GF-D8 (cell line): Measurements from ENCODE around the gene LILRA6.
A peak's percentile ranks its signal among the peaks of the same experiment; 100 is the strongest.
"Not testable (repeated sequence)": the region's sequence is repeated elsewhere in the genome, so short reads cannot be mapped to it uniquely, and the experiment has no call there.

Experiments used
- DNase-seq: peaks from one replicate; lab custom pipeline; 2025; lab: John Stamatoyannopoulos, UW

Gene LILRA6

DNA sequence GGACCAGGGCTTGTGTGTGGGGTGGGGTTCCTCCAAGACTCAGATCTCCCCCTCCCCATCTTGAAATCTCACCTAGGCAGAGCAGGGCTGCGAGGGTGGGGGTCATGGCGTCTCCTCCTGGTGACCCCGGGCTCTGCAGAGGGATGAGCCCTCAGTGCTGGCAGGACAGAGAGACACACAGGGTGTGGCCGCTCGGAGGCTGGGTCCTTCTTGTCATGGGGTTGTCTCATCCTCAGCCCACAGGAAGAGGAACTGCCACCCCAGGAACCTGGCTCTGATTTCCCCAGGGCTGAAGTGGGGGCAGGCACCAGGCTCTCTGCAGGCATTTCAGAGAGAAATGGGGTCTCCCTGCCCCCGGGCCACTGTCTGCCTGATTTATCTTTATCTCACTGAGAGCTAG lies at the start of gene LILRA6:
TSS of gene LILRA6 (minus strand) at position 145 of the 400 bp plus-strand sequence.
- not testable (repeated sequence) for DNase-seq

- DNase-seq, result not testable (repeated sequence)
These were observed 46.6 kb upstream of the LILRA6 start for GRCh38 chr19:54289160-54289559.

DNA sequence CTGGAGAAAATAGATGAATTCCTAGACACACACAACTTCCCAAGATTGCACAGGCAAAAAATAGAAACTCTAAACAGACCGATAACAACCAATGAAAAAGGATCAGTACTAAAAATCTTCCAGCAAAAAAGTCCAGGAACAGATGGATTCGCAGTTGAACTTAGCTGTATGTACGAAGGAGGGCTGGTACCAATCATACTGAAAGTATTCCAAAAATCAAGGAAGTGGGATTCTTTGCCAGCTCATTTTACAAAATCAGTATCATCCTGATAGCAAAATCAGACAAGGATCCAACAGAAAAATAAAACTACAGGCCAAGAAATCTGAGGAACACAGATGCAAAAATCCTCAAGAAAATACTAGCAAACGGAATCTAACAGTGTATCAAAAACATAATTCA lies 44.9 kb upstream of the LILRA6 start:
- DNase-seq, result no peak

DNA sequence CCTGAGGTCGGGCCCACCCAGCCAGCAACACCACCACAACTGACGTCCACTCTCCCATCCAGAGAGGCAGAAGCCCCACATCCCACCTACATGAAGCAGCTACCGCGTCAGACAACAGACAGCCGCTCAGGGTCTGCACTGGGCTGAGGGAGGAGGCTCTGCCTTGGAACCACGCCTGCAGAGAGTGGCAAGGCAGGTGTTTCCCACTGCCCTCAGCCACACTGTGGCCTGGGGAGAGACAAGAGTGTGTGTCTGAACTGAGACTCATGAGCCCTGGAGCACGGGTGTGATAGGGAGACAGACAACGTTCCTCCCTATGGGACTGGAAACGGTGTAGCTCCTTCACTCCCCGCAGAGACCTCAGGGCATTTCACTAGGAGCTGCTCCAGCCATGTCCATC lies 43.7 kb upstream of the LILRA6 start:
- DNase-seq, result not testable (repeated sequence)

GRCh38 chr19:54285427-54286056 lies 43.0 kb upstream of the LILRA6 start:
- DNase-seq, result not testable (repeated sequence)

- peak; percentile 77 for DNase-seq
These were observed 40.3 kb upstream of the LILRA6 start for GRCh38 chr19:54282686-54283470.

DNA sequence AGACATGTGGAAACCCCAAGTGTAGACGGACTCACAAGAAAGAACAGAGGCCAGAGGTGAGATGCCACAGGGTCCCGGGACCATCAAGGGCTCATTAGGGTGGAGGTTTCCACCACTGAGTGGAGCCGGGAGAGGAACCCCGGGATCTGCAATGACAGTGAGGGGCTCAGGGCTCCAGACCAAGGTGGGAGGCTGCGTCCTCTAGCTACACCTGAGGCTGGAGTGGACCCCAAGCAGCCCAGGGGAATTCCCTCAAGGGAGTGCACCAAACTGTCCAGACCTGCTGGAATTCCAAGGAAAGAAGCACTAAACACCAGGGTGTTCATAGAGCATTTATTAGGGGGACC lies 39.1 kb upstream of the LILRA6 start:
- DNase-seq, result not testable (repeated sequence)

GRCh38 chr19:54281007-54281728 lies 38.6 kb upstream of the LILRA6 start, which contains the start of gene LILRB2:
Gene LILRB2, minus strand, starts transcription at chr19:54281110. Its CDS starts 614 bp downstream, at chr19:54280496.
- peak; percentile 56 for DNase-seq

DNA sequence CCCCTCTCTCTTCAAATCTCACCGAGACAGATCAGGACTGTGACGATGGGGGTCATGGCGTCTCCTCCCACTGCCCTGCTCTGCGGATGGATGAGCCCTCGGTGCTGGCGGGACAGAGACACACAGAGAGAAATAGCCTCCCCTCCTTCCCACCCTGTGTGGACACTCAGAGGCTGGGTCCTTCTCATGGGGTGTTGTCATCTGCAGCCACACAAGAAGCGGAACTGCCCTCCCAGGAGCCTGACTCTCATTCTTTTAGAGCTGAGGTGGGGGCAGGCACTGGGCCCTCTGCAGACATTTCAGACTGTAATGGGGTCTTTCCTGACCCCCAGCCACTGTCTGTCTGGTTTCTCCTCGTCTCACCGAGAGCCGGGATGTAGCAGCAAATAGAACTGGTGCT lies 37.9 kb upstream of the LILRA6 start:
- DNase-seq, result not testable (repeated sequence)

DNA sequence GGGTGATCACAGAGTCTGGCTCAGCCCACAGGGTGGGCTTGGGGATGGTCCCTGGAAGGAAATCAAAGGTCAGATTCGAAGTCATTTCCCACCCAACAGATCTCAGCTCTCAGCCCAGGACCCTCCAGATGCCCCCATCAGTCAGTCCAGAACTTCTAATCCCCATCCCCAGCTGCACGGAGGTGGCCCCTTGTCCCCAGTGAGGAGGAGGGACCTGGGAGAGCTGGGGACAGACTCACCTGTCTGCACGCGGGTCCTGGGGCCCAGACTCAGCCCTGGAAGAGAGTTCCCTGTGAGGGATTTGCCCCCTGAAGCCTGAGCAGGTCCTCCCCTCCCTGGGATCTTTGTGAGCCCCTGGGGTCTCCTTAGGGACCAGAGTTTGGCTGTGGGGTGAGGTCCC lies 37.4 kb upstream of the LILRA6 start:
- not testable (repeated sequence) for DNase-seq

DNA sequence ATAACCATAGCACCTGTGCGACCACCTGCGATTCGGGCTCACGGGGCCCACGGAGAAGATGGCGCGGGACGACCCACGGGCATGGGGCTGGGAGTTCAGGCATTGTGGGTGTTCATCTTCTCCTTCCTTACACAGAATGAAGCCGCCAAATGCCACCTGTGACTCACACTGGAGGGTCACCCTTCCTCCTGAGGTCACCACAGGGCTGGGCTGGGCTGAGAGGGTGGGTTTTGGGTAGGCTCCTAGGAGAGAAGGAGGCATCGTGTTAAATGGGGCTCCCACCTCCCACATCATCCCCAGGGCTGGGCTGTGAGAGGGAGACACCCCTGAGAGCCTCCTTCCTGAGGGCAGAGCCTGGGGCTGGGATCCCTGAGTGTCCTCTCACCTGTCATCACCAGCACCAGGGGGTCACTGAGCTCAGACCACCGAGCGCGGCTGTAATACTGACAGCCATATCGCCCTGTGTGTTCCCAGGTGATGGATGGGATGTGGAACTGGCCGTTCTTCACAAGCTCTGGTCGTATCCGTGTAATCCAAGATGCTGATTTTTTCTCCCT lies 36.9 kb upstream of the LILRA6 start:
- no peak for DNase-seq

- DNase-seq, result not testable (repeated sequence)
These were observed 36.1 kb upstream of the LILRA6 start for GRCh38 chr19:54278571-54279195.

DNA sequence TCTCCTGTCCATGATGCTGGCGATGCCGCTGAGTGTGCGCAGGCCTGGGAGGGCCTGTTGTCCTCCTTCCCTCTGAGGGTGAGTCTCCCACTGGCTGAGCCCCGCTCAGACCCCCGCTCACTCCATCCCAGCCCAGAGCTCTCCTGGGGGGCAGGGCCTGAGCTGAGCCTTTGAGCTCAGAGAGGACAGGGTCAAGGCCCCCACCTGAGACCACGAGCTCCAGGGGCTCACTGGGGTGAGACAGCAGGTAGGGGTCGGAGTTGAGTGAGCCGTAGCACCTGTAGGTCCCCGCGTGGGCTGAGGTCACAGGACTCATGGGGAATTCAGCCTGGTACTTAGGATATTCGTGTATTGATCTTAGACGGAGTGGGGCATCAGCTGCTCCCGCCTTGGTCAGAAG lies 35.5 kb upstream of the LILRA6 start:
- DNase-seq, result not testable (repeated sequence)

- DNase-seq, result not testable (repeated sequence)
These were observed 34.6 kb upstream of the LILRA6 start for GRCh38 chr19:54277111-54277615.

DNA sequence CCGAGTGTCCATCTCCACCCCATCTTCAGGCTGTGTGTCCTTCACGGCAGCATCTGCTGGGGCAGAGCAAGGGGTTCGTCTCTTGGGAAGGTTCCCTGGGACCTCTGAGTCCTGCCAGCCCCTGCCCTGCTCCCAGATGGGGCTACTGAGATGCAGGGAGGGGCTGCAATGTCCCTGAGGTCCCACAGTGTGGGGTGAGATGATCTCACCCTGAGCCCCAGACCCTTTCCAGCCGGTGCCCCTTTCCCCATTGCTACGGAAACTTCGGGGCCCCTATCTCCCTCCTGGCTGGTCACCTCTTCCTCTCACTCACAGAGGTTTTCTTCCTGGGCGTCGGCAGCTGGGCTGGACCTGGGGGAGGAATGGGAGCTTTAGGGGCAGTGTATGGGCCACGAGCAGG lies 33.4 kb upstream of the LILRA6 start:
- no peak for DNase-seq

- DNase-seq, result not testable (repeated sequence)
These were observed 31.9 kb upstream of the LILRA6 start for GRCh38 chr19:54274516-54274915.

- no peak for DNase-seq
These were observed 31.2 kb upstream of the LILRA6 start for GRCh38 chr19:54273821-54274220.

DNA sequence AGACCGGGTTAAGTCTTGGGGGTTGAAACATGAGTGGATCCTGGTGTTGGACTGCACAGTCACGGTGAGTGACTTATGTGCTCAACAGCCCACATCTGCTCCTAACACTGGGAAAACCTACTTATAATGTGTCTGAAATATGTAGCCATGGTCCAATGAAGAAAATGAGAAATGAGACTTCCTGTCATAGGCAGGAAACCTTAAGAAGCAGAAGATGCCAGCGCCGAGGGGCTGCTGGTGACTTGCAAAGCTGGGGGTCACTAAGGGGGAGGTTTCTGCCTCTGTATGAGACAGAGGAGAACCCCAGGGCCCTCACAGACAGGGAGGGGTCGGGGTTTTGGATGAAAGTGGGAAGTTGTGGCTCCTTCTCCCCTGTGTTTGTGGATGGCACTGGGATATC lies 29.6 kb upstream of the LILRA6 start:
- not testable (repeated sequence) for DNase-seq

DNA sequence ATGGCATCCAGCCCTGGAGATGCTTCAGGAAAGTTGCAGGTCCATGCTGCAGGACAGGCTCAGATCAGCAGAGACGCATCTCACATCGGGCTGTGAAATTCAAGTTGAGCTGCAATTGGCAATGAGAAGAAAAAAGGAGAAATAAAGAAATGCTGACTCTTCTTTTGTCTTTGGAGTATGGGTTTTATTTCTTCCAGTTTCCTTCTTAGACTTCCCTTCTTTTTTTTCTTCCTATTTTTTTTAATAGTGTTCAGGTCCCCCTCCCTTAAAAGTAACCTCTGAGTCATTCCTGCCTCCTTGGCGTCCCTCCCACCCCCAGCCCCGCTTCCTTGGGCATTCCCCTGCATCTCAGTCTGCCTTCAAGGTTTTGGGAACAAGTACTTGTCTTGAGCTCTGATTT lies 29.0 kb upstream of the LILRA6 start:
- DNase-seq, result not testable (repeated sequence)

DNA sequence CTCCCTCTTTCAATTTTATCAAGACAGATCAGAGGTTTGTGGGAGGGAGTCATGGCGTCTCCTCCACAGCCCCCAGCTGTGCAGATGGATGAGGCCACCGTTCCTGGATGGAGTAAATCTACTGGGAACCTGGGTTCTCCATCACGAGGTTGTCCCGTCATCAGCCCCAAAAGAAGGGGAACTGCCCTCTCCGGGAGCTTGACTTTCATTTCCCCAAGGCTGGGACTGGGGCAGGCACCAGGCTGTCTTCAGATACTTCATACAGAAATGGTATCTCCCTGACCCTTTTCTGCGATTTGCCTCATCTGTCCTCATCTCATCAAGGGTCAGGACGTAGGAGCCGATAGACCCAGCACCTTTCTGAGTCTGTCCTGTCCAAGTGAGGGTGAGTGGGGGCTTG lies 28.5 kb upstream of the LILRA6 start:
- DNase-seq, result no peak

- no peak for DNase-seq
These were observed 26.3 kb upstream of the LILRA6 start for GRCh38 chr19:54268936-54269335.

GRCh38 chr19:54266133-54266532 lies 23.5 kb upstream of the LILRA6 start:
- DNase-seq, result no peak
